Left lung (tissue), 10 donors: ENCODE results near the gene CYB5R4. TPM values are rescaled to one million over a fixed set of nuclear protein-coding genes. Genes with fewer than 3 reads are reported as not detected.

Source experiments
- ATAC-seq: fragments of 200-7000 bp; cut with Tn5 transposase; one replicate; pipeline ENCODE4 v1.9.1; 2020; ENCODE audit warnings: moderate library complexity
- DNase-seq, 4 donors: peaks; one replicate each; pipeline ENCODE4 v3.0.0-alpha.2; 2013 to 2020
- H3K27ac ChIP-seq, 2 donors: fragments of 200-600 bp; sonication (generic) in 1 of 2; one replicate each; pipeline versions ENCODE4 v1.5.0 to v1.8.0; 2020 to 2021
- H3K27me3 ChIP-seq, 2 donors: fragments of 200-600 bp; sonication (generic) in 1 of 2; one replicate each; pipeline versions ENCODE4 v1.5.0 to v1.8.0; 2020 to 2021
- H3K36me3 ChIP-seq, 2 donors: fragments of 200-600 bp; sonication (generic) in 1 of 2; one replicate each; pipeline versions ENCODE4 v1.5.0 to v1.8.0; 2020 to 2021
- H3K4me1 ChIP-seq, 2 donors: fragments of 200-600 bp; one replicate each; pipeline ENCODE4 v1.8.0; 2021
- H3K4me3 ChIP-seq, 2 donors: fragments of 200-600 bp; sonication (generic) in 1 of 2; one replicate each; pipeline versions ENCODE4 v1.5.0 to v1.8.0; 2020 to 2021; ENCODE audit warnings: mild to moderate bottlenecking in 1 of 2
- H3K9me3 ChIP-seq, 2 donors: fragments of 200-600 bp; sonication (generic) in 1 of 2; one replicate each; pipeline versions ENCODE4 v1.5.0 to v1.8.0; 2020 to 2021
- intact Hi-C, 2 donors: fragments of 100-400 bp; cut with DNase I; formaldehyde crosslinking; loops; one replicate each; pipeline versions ENCODE4 v1.11.2 to v1.14.2; 2022
- polyA plus RNA-seq, 6 donors: library from polyadenylated mRNA; unstranded; fragments of 120-200 nt; gene quantifications; one replicate each; pipeline ENCODE4 v1.2.1, GENCODE V29; 2013; ENCODE audit not compliant: insufficient read length in 6 of 6
- total RNA-seq, 2 donors: library from RNA; stranded (reverse); fragmentation: NEBNext Ultra II Directional; extraction: Animal tissue kit (Norgen Biotek cat#: 25700); gene quantifications; one replicate each; pipeline ENCODE4 v1.2.1, GENCODE V29; 2021
- TF ChIP-seq, protein P1 (sequence below), 2 donors: fragments of 200-600 bp; sonication (generic) in 1 of 2; IDR thresholded peaks; one replicate each; pipeline versions ENCODE4 v1.5.0 to v1.8.0; 2021; ENCODE audit warnings: antibody characterized with exemption in 2 of 2
- donor health status: DM: no; HTN: yes; CAD: no.
- donor health status: DM: no; HTN: no; CAD: no.

Gene CYB5R4
- total and polyA plus RNA-seq, 8 donors, result 9.0 to 44.3 (median 12.9) TPM

DNA sequence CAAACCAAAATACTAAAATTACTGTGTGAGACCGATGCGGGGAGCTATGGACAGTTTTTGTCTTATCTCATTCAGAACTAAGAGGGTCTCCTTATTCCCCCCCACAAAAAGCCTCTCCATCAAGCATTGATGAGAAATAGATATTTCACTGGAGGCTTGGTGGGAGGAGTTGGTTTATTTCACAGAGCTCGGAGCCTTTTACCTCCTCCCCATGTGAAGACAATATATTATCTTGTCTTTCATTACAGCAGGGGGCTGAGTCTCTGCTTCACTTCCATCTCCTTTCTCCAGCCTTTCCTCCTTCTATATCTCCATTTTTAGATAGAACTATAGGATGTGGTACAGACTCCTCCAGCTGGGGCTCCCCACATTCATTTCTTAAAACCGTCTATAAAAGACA, 144.2 kb downstream of the CYB5R4 start:
- ATAC-seq, result no peak
- no peaks in the 10 kb centered on the region for H3K9me3 ChIP-seq
- H3K4me3 ChIP-seq, result no peak overlapping the region
- no peaks in the 10 kb centered on the region for H3K4me1 ChIP-seq
- intact Hi-C loops, result no loop called here
- H3K27me3 ChIP-seq, result no peaks in the 10 kb centered on the region
- no peak overlapping the region for H3K27ac ChIP-seq
- TF ChIP-seq, protein P1, sequence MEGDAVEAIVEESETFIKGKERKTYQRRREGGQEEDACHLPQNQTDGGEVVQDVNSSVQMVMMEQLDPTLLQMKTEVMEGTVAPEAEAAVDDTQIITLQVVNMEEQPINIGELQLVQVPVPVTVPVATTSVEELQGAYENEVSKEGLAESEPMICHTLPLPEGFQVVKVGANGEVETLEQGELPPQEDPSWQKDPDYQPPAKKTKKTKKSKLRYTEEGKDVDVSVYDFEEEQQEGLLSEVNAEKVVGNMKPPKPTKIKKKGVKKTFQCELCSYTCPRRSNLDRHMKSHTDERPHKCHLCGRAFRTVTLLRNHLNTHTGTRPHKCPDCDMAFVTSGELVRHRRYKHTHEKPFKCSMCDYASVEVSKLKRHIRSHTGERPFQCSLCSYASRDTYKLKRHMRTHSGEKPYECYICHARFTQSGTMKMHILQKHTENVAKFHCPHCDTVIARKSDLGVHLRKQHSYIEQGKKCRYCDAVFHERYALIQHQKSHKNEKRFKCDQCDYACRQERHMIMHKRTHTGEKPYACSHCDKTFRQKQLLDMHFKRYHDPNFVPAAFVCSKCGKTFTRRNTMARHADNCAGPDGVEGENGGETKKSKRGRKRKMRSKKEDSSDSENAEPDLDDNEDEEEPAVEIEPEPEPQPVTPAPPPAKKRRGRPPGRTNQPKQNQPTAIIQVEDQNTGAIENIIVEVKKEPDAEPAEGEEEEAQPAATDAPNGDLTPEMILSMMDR (IDR thresholded peaks at IDR 0.05), result no peak
- no peaks in the 10 kb centered on the region for H3K36me3 ChIP-seq
- no peak for DNase-seq

DNA sequence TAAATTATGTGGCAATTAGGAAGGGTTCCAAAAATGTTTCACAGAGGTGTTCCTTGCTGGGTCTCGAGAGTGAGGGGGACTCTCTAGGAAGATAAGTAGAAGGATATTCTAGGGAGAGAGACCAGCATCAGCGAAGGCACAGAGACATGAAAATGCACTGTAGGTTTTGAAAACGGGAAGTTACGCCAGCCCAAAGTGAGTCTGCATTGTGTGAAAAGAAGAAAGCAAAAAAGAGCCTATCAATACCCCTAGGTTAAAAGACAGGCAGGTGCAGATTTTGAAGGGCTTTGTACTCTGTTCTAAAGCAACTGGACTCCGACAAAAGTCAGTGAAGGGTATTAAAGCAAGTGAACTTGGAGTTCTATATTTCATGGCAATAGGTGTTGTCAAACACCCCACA, 148.4 kb downstream of the CYB5R4 start:
- H3K36me3 ChIP-seq, result no peaks in the 10 kb centered on the region
- H3K4me1 ChIP-seq, result no peaks in the 10 kb centered on the region
- no peak for DNase-seq
- no peaks in the 10 kb centered on the region for H3K27me3 ChIP-seq
- no peak overlapping the region for H3K4me3 ChIP-seq
- intact Hi-C loops, result no loop called here
- no peak for ATAC-seq
- H3K9me3 ChIP-seq, result no peaks in the 10 kb centered on the region
- TF ChIP-seq, protein P1 (IDR thresholded peaks at IDR 0.05), result no peak
- no peak overlapping the region for H3K27ac ChIP-seq

DNA sequence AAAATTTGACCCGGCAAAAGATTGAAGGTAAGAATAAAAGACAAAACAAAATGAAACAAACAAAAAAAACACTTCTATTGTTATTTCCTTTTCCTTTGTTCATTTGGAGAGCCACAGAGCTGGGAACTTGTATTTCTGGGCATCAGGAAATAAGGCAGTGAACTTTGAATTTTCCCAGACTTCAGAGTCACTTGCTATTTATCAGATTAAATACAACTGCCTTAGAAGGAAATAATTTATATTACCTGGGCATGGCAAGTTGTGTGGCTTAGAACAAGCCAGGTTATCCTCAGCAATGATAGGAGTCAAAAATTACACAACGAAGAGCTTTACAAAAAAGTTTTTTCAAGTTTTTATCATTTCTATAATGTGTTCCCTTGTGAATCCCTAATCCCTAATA, 153.9 kb downstream of the CYB5R4 start:
- ATAC-seq (no peak), DNase-seq (no peak)
- intact Hi-C loops, result no loop called here
- Histone ChIP-seq H3K27me3 (no peaks in the 10 kb centered on the region), H3K27ac (no peak overlapping the region), H3K9me3 (no peaks in the 10 kb centered on the region), H3K4me1 (no peaks in the 10 kb centered on the region), H3K4me3 (no peak overlapping the region), H3K36me3 (no peaks in the 10 kb centered on the region)
- TF ChIP-seq, protein P1 (IDR thresholded peaks at IDR 0.05), result no peak

DNA sequence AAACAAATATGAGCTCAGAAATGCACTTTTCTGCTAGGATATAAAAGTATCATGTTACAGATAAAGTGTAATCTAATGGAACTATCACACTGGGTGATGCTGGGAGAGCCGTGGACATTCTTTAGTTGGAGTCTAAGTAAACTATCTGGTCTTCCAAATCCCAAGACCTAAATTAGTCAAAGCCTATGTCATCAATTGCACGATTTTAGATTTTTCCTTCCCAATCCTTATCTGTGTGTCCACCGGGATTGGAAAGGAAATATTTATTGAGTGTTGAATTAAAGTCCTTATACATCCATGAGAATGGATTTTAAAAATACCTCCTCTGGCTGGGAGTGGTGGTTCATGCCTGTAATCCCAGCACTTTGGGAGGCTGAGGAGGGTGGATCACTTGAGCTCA, 154.4 kb downstream of the CYB5R4 start:
- no peak for ATAC-seq
- Histone ChIP-seq H3K4me1 (no peaks in the 10 kb centered on the region), H3K27me3 (no peaks in the 10 kb centered on the region), H3K36me3 (no peaks in the 10 kb centered on the region), H3K9me3 (no peaks in the 10 kb centered on the region), H3K4me3 (no peak overlapping the region), H3K27ac (no peak overlapping the region)
- TF ChIP-seq, protein P1 (IDR thresholded peaks at IDR 0.05), result no peak
- intact Hi-C loops, result no loop called here
- DNase-seq, result no peak

DNA sequence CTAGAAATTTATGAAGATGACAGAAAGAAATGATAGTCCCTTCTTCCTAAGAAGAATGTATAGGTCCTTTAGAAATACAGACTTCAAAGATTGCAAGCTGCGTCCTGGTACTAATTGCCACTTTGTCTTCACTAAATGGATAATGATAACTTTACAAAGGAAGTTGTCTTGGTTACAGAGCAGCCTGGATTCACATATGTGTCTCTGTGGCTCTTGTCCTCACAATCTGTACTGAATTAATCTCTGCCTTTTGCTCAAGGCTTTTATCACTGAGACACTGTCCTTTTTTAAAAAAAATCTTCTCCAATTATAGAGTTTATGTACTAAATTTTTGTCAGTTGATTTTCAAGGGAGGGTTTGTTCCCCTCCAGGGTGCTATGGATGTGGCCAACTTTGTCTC, 156.5 kb downstream of the CYB5R4 start:
- H3K27ac ChIP-seq, result no peak overlapping the region
- intact Hi-C loops, result no loop called here
- DNase-seq (no peak), ATAC-seq (no peak)
- no peak overlapping the region for H3K4me3 ChIP-seq
- no peaks in the 10 kb centered on the region for H3K27me3 ChIP-seq
- TF ChIP-seq, protein P1 (IDR thresholded peaks at IDR 0.05), result no peak
- H3K36me3 ChIP-seq, result no peaks in the 10 kb centered on the region
- no peaks in the 10 kb centered on the region for H3K9me3 ChIP-seq
- no peaks in the 10 kb centered on the region for H3K4me1 ChIP-seq

Other genes starting within 250 kb of the CYB5R4 start
- gene SNAP91, start 150.6 kb upstream of the CYB5R4 start, total RNA-seq, result under 1 TPM; 0.05 to 0.20 TPM
- gene SNAP91, start 150.6 kb upstream of the CYB5R4 start, polyA plus RNA-seq, result 1 to 10 TPM in 4 of 6 donors, under 1 TPM in 2; 0.69 to 1.5 (median 1.2) TPM
- not detected for gene RIPPLY2, start 6.3 kb upstream of the CYB5R4 start, total RNA-seq
- not detected for gene RIPPLY2, start 6.3 kb upstream of the CYB5R4 start, polyA plus RNA-seq
- 1 to 10 TPM in 1 of 2 donors, under 1 TPM in 1; 0.76 to 1.2 TPM for gene MRAP2, start 174.1 kb downstream of the CYB5R4 start, total RNA-seq
- gene MRAP2, start 174.1 kb downstream of the CYB5R4 start, polyA plus RNA-seq, result 10 to 100 TPM in 1 of 6 donors, 1 to 10 TPM in 5; 5.7 to 10.9 (median 6.4) TPM